Stimulated activated CD8-positive, alpha-beta memory T cell treated with anti-CD3 and anti-CD28 coated beads, Interleukin-2, amount 100 ng/mL, for 48 hours (primary cell): Measurements from ENCODE around the gene ICE1.
"Not testable (repeated sequence)": the region's sequence is repeated elsewhere in the genome, so short reads cannot be mapped to it uniquely, and the experiment has no call there.

Experiments used
- DNase-seq, 2 donors: peaks; one replicate each; pipeline ENCODE4 v3.0.0-alpha.2; 2020; ENCODE audit warnings: low read depth in 2 of 2

Gene ICE1

GRCh38 chr5:5487585-5488360 lies 65.3 kb downstream of the ICE1 start:
- DNase-seq = no peak

DNA sequence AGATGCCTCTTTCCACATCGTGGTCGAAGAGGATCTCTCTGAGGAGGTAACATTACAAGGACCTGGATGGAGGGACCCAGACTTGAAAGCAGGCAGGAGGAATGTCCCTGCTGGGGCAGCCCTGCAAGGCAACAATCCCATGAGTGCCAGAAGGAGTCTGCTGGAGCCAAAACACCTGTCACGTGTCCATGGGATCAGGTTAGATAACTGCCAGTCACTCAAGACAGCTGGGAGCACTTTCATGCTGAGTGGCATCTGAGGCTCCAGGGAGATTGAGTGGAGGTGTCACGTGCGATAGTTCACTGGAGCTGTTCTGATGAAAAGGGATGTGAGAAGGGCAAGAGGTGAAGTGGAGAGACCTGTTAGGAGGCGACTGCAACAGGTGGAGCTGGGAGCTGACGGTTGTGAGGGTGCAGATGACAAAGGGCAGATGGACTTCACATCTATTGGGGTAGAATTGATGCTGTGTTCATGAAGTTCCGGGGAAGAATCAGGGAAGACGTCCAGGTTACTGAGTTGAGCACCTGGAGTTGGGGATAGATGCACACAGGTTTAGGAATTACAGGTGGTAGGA lies 68.4 kb downstream of the ICE1 start:
- DNase-seq = no peak

DNA sequence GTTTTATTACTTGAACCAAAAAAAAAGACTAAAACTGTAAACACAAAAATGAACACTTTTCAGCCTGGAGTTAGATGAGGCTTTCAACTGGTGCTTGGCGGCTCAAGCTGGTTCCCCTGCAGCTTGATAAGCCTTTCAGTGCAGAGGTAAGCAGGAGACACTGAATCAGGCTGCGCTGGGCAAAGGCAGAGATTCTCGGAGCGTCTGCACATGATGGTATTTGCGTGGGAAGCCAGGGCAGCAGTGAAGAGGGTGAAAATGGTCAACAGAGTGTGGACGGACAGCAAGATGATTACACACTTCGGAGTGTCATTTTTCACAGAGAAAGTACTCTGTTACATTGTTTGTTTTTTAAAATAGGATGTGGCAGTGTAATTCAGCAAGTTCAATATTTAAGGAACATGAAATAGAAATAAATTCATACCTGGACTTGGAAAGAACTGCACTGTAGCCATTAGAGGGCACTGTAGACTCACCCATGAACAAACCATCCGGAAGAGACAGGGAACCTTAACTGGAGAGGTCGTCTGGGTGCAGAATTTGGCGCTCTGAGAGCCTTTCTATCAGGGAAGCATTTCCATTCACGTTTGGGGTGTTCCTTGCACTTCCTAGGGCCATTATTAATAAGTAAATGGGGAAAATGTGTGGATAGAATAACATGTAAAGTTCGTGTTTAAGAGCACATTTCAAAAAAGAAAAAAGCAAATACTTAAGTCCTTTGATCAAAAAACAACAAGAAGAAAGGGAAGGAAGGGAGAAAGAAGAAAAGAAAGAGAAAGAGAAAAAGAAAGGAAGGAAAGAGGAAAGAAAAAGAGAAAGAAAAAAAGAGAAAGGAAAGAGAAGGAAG lies 69.8 kb downstream of the ICE1 start:
- DNase-seq = no peak

DNA sequence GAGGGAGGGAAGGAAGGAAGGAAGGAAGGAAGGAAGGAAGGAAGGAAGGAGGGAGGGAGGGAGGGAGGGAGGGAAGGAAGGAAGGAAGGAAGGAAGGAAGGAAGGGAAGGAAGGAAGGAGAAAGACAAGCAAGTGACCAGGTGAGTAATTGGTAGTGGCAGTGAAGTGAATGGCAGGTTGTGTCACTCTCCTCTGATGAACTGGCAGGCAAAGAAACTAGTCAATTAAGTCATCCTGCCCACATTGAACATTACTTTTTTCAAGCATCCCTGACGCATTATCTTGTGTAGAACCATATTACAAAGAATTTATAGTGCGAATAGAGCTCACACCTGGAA lies 70.4 kb downstream of the ICE1 start:
- DNase-seq = not testable (repeated sequence)

DNA sequence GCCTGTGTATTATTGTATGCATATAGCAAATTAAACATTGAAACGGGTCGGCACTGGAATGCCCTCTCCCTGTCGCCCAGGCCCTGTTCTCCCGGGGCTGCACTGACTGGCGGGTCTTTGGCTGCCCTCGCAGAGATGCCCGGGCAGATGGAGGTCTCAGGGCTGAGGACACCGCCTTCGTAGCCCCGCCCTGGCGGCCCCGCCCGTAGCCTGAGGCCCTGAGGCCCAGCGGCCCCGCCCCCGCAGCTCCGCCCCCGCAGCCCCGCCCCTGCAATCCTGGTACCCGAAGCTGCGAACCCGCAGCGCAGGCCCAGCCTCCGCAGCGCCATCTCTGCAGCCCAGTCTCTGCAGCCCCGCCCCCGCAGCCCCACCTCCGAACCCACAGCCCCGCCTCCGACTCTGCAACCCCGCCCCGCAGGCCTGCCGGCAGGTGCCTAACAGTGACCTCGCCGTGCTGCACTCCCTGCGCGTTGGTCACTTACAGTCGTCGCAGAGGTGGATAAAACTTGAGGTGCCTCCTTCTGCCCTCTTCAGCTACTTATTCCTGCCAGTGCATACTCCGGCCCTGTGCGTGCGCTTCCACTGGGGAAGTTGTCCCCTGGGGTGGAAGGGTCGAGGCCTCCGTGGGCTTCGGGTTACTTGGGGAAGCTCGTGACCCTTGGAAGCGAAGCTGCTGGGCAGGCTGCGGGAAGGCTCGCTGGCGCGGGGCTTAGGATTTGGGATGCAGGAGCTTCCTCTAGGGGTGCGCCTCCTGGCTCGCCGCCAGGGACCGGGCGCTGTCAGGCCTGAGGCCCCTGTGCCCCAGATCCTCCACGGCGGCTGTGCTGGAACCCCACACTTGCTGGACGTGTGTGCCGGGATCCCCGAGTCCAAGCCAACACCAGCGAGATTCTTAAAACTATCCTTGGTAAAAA lies 72.3 kb downstream of the ICE1 start:
- peak; percentile 68 to 73 for DNase-seq

DNA sequence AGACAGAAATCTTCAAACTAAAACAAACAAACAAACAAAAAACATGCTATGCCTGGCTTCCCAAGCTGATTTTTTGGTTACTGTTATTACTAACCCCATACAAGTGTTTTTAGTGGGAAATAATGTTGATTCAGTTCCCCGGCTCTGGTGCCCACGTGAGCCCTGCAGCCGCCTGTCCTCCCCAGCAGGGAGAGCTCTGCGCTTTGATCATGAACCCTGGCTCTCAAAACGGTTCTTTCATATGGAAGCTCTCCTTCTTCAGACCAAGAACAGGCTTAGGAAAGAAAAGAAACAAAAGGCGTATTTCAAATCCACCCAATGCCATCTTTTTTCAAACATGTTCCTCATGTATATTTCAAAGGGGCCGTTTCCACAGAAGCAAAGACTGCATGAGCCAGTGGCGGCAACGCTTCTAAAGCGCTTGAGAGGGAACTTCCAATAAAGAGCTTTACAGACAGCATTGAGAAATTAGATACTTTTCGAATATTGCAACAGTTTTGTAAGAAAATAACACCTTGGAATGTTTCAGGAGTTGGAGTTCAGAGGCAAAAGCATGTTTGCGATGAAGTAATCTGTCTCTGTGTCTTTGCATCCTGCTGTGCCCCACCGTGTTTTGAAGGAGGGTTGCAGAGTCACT lies 74.8 kb downstream of the ICE1 start:
- DNase-seq = no peak

- DNase-seq = no peak
These were observed 77.0 kb downstream of the ICE1 start for GRCh38 chr5:5499442-5499841.

DNA sequence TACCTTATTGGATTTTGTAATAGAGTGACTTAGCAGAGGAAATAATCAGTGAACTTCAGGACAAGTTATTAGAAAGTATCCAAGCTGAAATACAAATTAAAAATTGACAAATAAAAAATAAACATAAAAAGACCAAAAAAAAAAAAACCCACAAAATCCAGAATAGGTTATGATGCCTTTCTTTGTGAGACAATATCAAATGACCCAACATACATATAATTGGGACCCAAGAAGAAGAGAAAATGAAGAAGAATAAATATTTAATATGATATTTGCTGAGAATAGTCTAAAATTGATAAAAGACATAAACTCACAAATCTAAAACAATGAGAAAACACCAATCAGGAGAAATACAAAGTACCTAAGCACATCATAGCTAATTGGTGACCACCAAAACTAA lies 81.8 kb downstream of the ICE1 start:
- no peak for DNase-seq

DNA sequence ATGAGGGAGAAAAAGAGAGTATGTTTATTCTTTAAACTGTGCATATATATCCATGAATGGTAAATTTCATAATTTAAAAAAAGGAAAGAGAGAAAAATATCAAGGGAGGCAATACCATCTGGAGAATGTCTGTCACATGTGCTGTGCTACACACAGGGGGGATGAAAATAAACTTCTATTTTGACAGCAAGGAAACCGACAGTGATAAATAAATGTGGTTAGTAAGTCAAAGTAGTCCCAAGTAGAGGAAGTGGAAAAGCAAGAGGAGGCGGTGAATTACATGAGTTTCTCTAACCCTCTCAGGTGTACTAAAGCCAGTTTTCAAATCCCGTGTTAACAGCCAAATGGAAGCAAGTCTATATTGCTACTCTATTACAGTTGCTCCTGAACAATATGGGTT lies 83.3 kb downstream of the ICE1 start:
- no peak for DNase-seq

DNA sequence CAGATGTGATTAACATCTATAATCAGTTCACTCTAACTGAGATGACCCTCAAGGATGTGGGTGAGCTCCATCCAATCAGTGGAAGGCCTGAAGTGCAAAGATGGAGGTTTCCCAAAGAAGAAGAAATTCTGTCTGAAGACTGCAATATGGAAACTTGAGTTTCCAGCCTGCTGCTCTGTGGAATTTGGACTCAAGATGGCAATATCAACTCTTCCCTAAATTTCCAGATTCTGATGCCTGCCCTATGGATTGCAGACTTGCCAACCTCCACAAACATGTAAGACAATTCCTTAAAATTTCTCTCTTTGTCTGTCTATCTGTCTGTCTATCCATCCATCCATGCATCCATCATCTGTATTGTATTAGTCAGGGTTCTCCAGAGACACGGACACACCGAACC lies 85.9 kb downstream of the ICE1 start:
- no peak for DNase-seq

DNA sequence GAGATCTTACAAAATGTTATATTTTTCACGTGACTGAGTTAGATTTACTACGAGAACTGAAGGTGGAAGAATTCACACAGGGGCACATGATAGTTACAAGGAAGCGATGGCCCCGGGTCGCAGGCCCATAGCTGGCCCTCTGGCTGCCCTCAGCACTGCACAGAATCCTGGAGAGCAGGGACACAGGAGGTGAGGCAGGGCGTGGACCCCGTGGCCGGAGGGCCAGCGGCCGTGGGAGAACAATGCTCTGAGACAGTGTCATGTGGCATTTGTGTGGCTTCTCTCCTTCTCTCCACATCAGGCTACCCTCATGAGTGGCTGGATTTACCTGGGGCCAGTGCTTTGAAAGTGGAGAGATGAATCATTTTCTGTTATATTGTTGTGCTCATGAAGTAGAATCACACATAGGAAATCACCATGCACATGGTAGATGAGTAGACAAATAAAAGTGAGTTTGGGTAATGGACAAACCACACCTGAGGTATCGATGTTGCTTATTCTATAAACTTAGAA lies 89.5 kb downstream of the ICE1 start:
- DNase-seq = no peak

GRCh38 chr5:5512543-5512942 lies 90.1 kb downstream of the ICE1 start:
- no peak for DNase-seq

DNA sequence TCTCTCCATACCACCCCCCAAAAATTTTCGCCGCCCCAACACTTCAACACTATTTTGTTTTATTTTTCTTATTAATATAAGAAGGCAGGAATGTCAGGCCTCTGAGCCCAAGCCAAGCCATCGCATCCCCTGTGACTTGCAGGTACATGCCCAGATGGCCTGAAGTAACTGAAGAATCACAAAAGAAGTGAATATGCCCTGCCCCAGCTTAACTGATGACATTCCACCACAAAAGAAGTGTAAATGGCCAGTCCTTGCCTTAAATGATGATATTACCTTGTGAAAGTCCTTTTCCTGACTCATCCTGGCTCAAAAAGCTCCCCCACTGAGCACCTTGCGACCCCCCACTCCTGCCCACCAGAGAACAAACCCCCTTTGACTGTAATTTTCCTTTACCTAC lies 98.1 kb downstream of the ICE1 start:
- not testable (repeated sequence) for DNase-seq

DNA sequence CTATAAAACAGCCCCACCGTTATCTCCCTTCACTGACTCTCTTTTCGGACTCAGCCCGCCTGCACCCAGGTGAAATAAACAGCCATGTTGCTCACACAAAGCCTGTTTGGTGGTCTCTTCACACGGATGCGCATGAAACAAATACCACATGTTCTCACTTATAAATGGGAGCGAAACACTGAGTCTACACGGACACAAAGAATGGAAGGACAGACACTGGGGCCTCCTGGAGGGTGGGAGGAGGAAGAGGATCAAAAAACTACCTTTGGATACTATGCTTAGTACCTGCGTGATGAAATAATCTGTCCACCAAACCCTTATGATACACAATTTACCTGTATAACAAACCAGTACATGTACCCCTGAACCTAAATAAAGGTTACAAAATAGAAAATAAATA lies 98.6 kb downstream of the ICE1 start:
- DNase-seq = no peak

DNA sequence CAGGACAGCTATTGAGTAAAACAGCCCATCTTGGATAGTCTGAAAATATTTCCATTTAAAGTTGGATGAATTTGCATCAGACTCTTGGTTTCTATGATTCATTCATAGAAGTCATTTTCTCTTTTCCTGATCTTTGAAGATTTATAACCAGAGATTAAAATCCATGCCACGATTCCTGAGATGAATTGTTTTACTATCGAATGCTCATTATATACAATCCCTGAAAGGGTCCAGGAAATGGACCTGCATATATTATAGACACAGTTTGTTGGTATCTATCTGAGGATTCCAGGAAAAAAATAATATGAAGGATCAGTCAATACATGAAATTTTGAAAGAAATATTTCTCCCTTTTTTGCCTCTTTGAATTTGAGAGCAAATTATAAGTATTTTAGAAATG lies 99.0 kb downstream of the ICE1 start:
- DNase-seq = no peak

GRCh38 chr5:5522336-5522735 lies 99.9 kb downstream of the ICE1 start:
- no peak for DNase-seq

DNA sequence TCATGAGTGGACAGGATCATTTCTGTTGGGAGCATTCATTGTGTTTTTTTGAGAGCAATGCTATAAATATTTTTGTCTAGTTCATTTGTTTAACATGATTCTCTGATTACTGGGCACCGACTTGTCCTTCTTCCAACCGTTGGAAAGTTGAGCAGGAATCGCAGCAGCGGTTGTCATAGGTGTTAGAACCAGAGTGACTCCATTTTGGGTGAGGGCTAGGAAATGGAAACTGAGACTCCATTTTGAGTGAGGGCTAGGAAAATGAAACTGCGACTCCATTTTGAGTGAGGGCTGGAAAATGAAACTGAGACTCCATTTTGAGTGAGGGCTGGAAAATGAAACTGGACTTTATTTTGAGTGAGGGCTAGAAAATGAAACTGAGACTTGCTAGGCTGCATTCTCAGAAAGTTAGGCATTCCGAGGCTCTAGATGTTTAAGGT lies 100.6 kb downstream of the ICE1 start:
- DNase-seq = no peak

DNA sequence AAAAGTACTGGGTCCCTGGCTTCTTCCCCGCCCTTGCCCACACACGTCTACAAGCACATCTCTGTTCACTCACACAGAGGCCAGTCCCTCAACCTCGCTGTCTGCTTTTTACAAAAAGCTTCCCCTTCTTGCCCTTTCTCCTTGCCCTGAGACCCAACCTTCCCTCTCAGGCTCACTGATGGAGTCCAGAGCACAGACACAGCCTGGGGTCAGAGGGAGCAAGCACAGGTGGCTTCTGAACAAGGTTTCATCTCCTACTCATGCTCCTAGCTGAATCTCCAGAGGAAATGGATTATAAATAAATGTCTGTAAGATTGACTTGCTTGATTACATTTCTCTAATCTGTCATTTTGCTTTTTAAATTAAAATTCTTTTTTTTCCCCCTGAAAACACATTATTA lies 101.8 kb downstream of the ICE1 start:
- DNase-seq = no peak

GRCh38 chr5:5531371-5531770 lies 108.9 kb downstream of the ICE1 start:
- no peak for DNase-seq

DNA sequence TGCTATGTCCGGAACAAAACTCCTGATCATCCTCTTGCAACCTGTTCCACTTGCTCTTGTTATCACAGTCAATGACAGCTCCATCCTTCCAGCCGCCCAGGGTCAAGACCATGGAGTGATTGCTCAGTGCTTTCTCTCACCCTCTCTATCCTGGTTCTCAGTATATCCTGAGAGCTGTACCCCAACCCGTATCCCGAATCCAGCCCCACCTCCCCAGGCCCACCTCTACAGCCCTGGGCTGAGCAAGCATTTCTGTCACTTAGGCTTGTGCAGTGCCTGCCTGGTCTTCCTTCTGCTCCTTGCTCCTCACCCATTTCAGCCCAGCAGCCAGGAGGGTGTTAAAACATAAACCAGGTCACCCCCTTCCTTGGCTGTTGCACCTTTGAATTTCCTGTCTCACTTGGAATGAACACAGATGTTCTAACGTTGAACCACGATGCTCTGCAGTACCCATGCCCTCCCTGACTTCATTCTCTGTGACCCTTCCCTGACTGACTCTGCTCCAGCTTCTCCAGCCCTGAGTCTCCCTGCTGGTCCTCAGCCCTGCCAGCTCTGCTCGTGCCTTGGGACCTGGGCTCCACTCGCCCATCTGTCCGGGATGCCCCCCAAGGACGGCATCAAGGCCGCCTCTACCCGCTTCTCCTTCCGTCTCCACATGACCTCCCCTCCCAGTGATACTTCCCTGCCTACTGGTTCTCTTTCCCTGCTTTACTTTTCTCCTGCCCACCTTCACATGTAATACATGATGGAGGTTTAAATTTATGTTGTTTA lies 110.0 kb downstream of the ICE1 start:
- no peak for DNase-seq
